ENCODE measurements around the gene ACTMAP. TPM values are rescaled to one million over a fixed set of nuclear protein-coding genes. Genes with fewer than 3 reads are reported as not detected.
A peak's percentile ranks its signal among the peaks of the same experiment; 100 is the strongest.

ACTMAP gene
- total and polyA plus RNA-seq, 2 of the 13 experiments (the other 11 are each of a cell fraction or from before 2014, with no cell fraction given), result 2.2 to 7.9 TPM

- peak; percentile 85 for TF ChIP-seq MXD4 (CRISPR knock-in tag; IDR thresholded peaks at IDR 0.05)
- TF ChIP-seq RCOR2 (CRISPR knock-in tag; IDR thresholded peaks at IDR 0.05), result no peak
- TF ChIP-seq, protein P1, sequence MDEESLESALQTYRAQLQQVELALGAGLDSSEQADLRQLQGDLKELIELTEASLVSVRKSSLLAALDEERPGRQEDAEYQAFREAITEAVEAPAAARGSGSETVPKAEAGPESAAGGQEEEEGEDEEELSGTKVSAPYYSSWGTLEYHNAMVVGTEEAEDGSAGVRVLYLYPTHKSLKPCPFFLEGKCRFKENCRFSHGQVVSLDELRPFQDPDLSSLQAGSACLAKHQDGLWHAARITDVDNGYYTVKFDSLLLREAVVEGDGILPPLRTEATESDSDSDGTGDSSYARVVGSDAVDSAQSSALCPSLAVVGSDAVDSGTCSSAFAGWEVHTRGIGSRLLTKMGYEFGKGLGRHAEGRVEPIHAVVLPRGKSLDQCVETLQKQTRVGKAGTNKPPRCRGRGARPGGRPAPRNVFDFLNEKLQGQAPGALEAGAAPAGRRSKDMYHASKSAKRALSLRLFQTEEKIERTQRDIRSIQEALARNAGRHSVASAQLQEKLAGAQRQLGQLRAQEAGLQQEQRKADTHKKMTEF (CRISPR knock-in tag; IDR thresholded peaks at IDR 0.05), result no peak
- no peak for TF ChIP-seq ZNF629 (CRISPR knock-in tag; conservative IDR thresholded peaks at IDR 0.05)
- no peak for TF ChIP-seq NR2F1 (CRISPR knock-in tag; IDR thresholded peaks at IDR 0.05)
- TF ChIP-seq HOXD1 (CRISPR knock-in tag; IDR thresholded peaks at IDR 0.05), result 0 out of 2 replicates have a peak, but pooled peaks have one; percentile 52
- no peak for TF ChIP-seq ZNF12 (CRISPR knock-in tag; IDR thresholded peaks at IDR 0.05)
- no peak for TF ChIP-seq RARG (CRISPR knock-in tag; IDR thresholded peaks at IDR 0.05; ENCODE audit: low read depth)
- TF ChIP-seq SMYD3 (CRISPR knock-in tag; IDR thresholded peaks at IDR 0.05), result no peak
- TF ChIP-seq, protein P2, sequence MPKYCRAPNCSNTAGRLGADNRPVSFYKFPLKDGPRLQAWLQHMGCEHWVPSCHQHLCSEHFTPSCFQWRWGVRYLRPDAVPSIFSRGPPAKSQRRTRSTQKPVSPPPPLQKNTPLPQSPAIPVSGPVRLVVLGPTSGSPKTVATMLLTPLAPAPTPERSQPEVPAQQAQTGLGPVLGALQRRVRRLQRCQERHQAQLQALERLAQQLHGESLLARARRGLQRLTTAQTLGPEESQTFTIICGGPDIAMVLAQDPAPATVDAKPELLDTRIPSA (CRISPR knock-in tag; IDR thresholded peaks at IDR 0.05; ENCODE audit: borderline replicate concordance), result no peak
- TF ChIP-seq ZNF24 (IDR thresholded peaks at IDR 0.05), result no peak
- TF ChIP-seq ISX (CRISPR knock-in tag; conservative IDR thresholded peaks at IDR 0.05), result no peak
- no peak for TF ChIP-seq HES4 (CRISPR knock-in tag; IDR thresholded peaks at IDR 0.05; ENCODE audit: borderline replicate concordance)
- no peak for TF ChIP-seq TAF15 (IDR thresholded peaks at IDR 0.05; ENCODE audit: low read depth, low read length, poor library complexity, severe bottlenecking)
- peak; percentile 96 for TF ChIP-seq ZC3H13 (CRISPR knock-in tag; IDR thresholded peaks at IDR 0.05)
- no peak for TF ChIP-seq ZFP36L1 (CRISPR knock-in tag; IDR thresholded peaks at IDR 0.05)
- TF ChIP-seq SIX4 (CRISPR knock-in tag; IDR thresholded peaks at IDR 0.05), result peak; percentile 91
- TF ChIP-seq ZNF282 (IDR thresholded peaks at IDR 0.05; ENCODE audit: partially characterized antibody), result no peak
- TF ChIP-seq TCF12 (IDR thresholded peaks at IDR 0.05), result no peak
- TF ChIP-seq TCF12 (CRISPR knock-in tag; IDR thresholded peaks at IDR 0.05), result no peak
- no peak for TF ChIP-seq ATF1 (CRISPR knock-in tag; IDR thresholded peaks at IDR 0.05)
- TF ChIP-seq, protein P3, sequence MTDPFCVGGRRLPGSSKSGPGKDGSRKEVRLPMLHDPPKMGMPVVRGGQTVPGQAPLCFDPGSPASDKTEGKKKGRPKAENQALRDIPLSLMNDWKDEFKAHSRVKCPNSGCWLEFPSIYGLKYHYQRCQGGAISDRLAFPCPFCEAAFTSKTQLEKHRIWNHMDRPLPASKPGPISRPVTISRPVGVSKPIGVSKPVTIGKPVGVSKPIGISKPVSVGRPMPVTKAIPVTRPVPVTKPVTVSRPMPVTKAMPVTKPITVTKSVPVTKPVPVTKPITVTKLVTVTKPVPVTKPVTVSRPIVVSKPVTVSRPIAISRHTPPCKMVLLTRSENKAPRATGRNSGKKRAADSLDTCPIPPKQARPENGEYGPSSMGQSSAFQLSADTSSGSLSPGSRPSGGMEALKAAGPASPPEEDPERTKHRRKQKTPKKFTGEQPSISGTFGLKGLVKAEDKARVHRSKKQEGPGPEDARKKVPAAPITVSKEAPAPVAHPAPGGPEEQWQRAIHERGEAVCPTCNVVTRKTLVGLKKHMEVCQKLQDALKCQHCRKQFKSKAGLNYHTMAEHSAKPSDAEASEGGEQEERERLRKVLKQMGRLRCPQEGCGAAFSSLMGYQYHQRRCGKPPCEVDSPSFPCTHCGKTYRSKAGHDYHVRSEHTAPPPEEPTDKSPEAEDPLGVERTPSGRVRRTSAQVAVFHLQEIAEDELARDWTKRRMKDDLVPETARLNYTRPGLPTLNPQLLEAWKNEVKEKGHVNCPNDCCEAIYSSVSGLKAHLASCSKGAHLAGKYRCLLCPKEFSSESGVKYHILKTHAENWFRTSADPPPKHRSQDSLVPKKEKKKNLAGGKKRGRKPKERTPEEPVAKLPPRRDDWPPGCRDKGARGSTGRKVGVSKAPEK (CRISPR knock-in tag; IDR thresholded peaks at IDR 0.05; ENCODE audit: borderline replicate concordance), result no peak
- no peak for TF ChIP-seq SCMH1 (CRISPR knock-in tag; IDR thresholded peaks at IDR 0.05; ENCODE audit: borderline replicate concordance)
- TF ChIP-seq KDM3A (CRISPR knock-in tag; IDR thresholded peaks at IDR 0.05; ENCODE audit: low read depth), result no peak
- TF ChIP-seq NR0B2 (CRISPR knock-in tag; IDR thresholded peaks at IDR 0.05), result peak; percentile 24; the same call in 1 of the 2 replicates
- peak; percentile 96 for TF ChIP-seq ARNTL (CRISPR knock-in tag; IDR thresholded peaks at IDR 0.05)
- no peak for TF ChIP-seq SRF (IDR thresholded peaks at IDR 0.05; ENCODE audit: low read depth, low read length)
- no peak for TF ChIP-seq ZNF557 (CRISPR knock-in tag; IDR thresholded peaks at IDR 0.05)
These were observed 31.4 kb downstream of the ACTMAP start (continued) for GRCh38 chr19:40718774-40719391.
